ENCODE data around the gene OR1I1.

OR1I1 gene

DNA sequence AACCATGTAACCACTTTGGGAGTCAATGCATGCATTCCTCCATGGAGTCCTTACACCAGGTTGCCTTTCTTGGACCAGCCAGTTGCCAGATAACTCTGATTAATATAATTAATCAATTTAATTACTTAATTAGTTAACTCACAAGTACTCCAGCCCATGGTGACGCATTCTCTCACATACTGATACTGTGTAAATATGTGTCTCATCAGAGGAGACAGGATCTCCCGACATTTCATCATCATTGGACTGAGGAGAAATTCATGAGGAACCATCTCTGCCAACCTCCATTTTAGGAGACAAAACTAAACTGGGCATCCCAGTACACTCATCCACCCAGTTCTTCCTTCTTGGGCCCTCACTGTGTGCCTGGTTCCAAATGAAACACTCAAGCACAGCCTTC is 39.2 kb upstream of the OR1I1 start:
- no peak for DNase-seq

DNA sequence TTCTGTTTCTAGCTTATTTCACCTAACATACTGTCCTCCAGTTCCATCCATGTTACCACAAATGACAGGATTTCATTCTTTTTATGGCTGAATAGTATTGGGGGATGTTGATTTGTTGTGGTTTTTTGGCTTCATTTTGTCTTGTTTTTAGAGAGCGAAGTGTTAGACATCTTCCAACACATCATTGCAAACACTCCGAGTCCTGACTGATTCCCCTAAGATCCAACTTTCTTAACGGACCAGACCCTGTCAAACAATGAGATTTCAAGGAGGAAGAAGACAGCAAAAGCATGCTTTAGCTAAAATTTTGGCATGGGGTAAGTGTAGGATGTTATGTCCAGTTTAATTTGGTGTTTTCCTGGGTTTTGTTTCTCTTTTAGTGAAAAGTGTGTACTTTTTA is 36.5 kb upstream of the OR1I1 start:
- Histone ChIP-seq H3K9me3 (no peaks in the 10 kb centered on the region), H3K36me3 (no peaks in the 10 kb centered on the region), H3K27ac (no peak overlapping the region), H3K4me3 (no peak overlapping the region), H3K4me1 (no peaks in the 10 kb centered on the region), H3K27me3 (peaks cover 0 to 21% of the 10 kb centered on the region in 2 donors)
- TF ChIP-seq, protein P1, sequence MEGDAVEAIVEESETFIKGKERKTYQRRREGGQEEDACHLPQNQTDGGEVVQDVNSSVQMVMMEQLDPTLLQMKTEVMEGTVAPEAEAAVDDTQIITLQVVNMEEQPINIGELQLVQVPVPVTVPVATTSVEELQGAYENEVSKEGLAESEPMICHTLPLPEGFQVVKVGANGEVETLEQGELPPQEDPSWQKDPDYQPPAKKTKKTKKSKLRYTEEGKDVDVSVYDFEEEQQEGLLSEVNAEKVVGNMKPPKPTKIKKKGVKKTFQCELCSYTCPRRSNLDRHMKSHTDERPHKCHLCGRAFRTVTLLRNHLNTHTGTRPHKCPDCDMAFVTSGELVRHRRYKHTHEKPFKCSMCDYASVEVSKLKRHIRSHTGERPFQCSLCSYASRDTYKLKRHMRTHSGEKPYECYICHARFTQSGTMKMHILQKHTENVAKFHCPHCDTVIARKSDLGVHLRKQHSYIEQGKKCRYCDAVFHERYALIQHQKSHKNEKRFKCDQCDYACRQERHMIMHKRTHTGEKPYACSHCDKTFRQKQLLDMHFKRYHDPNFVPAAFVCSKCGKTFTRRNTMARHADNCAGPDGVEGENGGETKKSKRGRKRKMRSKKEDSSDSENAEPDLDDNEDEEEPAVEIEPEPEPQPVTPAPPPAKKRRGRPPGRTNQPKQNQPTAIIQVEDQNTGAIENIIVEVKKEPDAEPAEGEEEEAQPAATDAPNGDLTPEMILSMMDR (IDR thresholded peaks at IDR 0.05) = no peak
- intact Hi-C loops (cut with DNase I; ENCODE audit: low total_unique reads) = no loop called here
- no peak for DNase-seq

More for the DNA sequence above, 39.2 kb upstream of the OR1I1 start:
- no peak overlapping the region for H3K27ac ChIP-seq
- no peak overlapping the region for H3K4me3 ChIP-seq
- no peaks in the 10 kb centered on the region for H3K36me3 ChIP-seq
- H3K9me3 ChIP-seq = no peaks in the 10 kb centered on the region
- peaks cover 0 to 23% of the 10 kb centered on the region in 2 donors for H3K27me3 ChIP-seq
- peaks cover 0 to 4% (median 0%) of the 10 kb centered on the region in 4 donors for H3K4me1 ChIP-seq
- TF ChIP-seq, protein P1 (IDR thresholded peaks at IDR 0.05) = no peak
- intact Hi-C loops (cut with DNase I; ENCODE audit: low total_unique reads) = no loop called here

DNA sequence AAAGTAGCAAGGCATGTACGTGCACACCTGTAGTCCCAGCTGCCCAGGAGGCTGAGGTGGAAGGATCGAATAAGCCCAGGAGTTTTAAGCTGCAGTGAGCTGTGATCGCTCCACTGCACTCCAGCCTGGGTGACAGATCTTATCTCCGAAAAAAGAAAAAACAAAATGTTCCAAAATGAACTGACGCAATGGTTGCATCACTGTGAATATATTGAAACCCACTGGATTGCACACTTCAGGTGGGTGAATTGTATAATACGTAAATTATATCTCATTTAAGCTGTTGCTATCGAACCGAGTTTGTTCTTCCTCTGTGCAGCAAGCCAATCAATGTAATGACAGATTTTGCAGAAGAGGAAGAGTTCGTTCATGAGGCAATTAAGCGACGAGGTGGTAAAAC is 34.3 kb upstream of the OR1I1 start:
- Histone ChIP-seq H3K27me3 (peaks cover 0 to 8% of the 10 kb centered on the region in 2 donors), H3K36me3 (no peaks in the 10 kb centered on the region), H3K4me3 (no peak overlapping the region), H3K9me3 (no peaks in the 10 kb centered on the region), H3K4me1 (no peaks in the 10 kb centered on the region), H3K27ac (no peak overlapping the region)
- intact Hi-C loops (cut with DNase I; ENCODE audit: low total_unique reads) = no loop called here
- no peak for DNase-seq
- TF ChIP-seq, protein P1 (IDR thresholded peaks at IDR 0.05) = no peak

DNA sequence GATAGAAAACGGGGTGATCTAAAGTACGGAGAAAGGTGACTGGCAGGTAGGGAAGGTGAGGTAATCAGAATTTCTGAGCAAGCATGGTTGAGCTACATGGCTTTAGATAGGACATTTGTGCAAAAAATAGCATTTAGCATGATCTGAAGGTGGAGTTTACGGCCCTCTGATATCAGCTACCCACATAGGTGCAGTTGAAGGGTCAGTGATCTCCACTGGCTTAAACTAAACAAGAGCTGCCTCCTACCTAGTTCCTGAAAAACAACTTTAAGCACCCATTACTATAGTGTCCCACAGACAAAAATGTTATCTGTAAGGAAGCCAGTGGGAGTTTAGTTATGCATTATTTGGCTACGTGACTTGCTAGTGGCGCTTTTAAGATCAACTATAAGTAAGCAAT is 33.9 kb upstream of the OR1I1 start:
- Histone ChIP-seq H3K9me3 (no peaks in the 10 kb centered on the region), H3K27ac (no peak overlapping the region), H3K4me1 (no peaks in the 10 kb centered on the region), H3K4me3 (no peak overlapping the region), H3K36me3 (no peaks in the 10 kb centered on the region), H3K27me3 (peaks cover 0 to 9% of the 10 kb centered on the region in 2 donors)
- DNase-seq = no peak
- TF ChIP-seq, protein P1 (IDR thresholded peaks at IDR 0.05) = no peak
- intact Hi-C loops (cut with DNase I; ENCODE audit: low total_unique reads) = no loop called here

DNA sequence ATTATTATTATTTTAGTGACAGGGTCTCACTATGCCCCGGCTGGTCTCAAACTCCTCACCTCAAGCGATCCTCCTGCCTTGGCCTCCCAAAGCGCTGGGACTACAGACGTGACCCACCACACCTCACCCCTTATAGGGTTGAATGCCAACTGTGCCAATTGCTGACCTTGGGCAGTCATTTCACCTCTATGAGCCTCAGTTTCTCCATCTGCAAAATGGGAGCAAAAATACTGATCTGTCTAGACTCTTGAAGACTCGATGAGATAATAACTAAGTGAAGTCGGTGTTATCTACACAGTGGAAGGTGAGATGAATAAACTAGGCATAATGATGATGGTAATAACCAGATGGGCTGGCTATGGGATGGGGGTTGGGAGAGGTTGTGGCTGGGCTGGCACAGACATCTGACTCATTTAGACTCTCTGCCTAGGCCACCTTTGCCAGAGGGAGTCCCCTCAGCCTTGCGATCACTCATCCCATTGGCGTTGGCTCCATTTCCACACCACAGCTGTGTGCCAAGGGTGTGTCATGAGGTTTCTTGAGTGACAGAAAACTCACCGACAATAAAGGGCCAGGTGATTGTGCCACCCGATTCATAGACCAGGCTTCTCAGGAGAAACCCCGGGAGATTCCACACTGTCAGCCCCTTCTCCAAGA is 33.0 kb upstream of the OR1I1 start, which contains the start of gene CASP14:
Gene CASP14, plus strand, starts transcription at position 596 of the 657 bp plus-strand sequence. CDS start 2,772 bp downstream, outside the sequence.
- H3K4me3 ChIP-seq = no peak within 1 kb of the TSS
- TF ChIP-seq, protein P1 (IDR thresholded peaks at IDR 0.05) = no peak
- H3K27ac ChIP-seq = no peak within 1 kb of the TSS
- no peaks in the 10 kb centered on the region for H3K4me1 ChIP-seq
- intact Hi-C loops (cut with DNase I; ENCODE audit: low total_unique reads) = no loop called here
- H3K9me3 ChIP-seq = no peaks in the 10 kb centered on the region
- DNase-seq = no peak
- no peaks in the 10 kb centered on the region for H3K36me3 ChIP-seq
- H3K27me3 ChIP-seq = peaks cover 0 to 11% of the 10 kb centered on the region in 2 donors
